A549 (cell line): Measurements from ENCODE around the gene ELL2. TPM values are rescaled to one million over a fixed set of nuclear protein-coding genes. Genes with fewer than 3 reads are reported as not detected.

Source experiments
- ATAC-seq, 2 experiments: fragments of 200-7000 bp in 1 of 2; fragments of >200 bp in 1 of 2; cut with Nextera tagmentation in 1 of 2; cut with Tn5 transposase in 1 of 2; 3 replicates each; pipeline versions ENCODE4 v1.8.0 to v1.9.1; 2018 to 2020; ENCODE audit warnings: mild to moderate bottlenecking in 1 of 2, moderate library complexity in 1 of 2
- CTCF ChIA-PET: fragments of 300-600 bp; sonication (Branson Sonifier 250); formaldehyde crosslinking; extraction: SDS; loops from one replicate; lab custom pipeline; 2021; ENCODE audit warnings: antibody characterized with exemption, inconsistent platforms; lab: Yijun Ruan, JAX
- POLR2A ChIA-PET: fragments of 350-600 bp; formaldehyde crosslinking; extraction: SDS; loops from one replicate; lab custom pipeline; 2021; ENCODE audit warnings: antibody characterized with exemption, inconsistent platforms; lab: Yijun Ruan, JAX
- DNase-seq, 2 experiments: peaks; one replicate each; pipeline versions ENCODE4 v3.0.0 to v3.0.0-alpha.2; 2011 to 2016; ENCODE audit warnings: low read depth in 1 of 2, low spot score in 1 of 2
- FAIRE-seq: peaks from 2 replicates; lab custom pipeline; 2011; peaks lifted over from hg19 to GRCh38; lab: Jason Lieb, UNC
- H3K27ac ChIP-seq, 2 experiments: fragments of >200 bp; sonication (Bioruptor Twin); formaldehyde crosslinking; 3 replicates each; pipeline ENCODE4 v1.5.1; 2016 to 2017
- H3K4me1 ChIP-seq: fragments of >200 bp; sonication (Bioruptor Twin); formaldehyde crosslinking; 3 replicates; pipeline ENCODE4 v1.6.1; 2016
- H3K4me2 ChIP-seq: fragments of >200 bp; sonication (Bioruptor Twin); formaldehyde crosslinking; 3 replicates; pipeline ENCODE4 v1.6.1; 2016
- H3K4me3 ChIP-seq: fragments of >200 bp; sonication (Bioruptor Twin); formaldehyde crosslinking; 3 replicates; pipeline ENCODE4 v1.5.1; 2016
- H3K9me3 ChIP-seq: fragments of >200 bp; sonication (Bioruptor Twin); formaldehyde crosslinking; 3 replicates; pipeline ENCODE4 v1.6.1; 2016
- CBX8 ChIP-seq: fragments of 200-600 bp; sonication (generic); IDR thresholded peaks from 2 replicates; pipeline ENCODE4 v1.6.1; 2016
- CHD2 ChIP-seq: fragments of 150-350 bp; IDR thresholded peaks from 2 replicates; pipeline ENCODE4 v1.6.1; 2014; ENCODE audit warnings: low read length; ENCODE audit not compliant: partially characterized antibody
- CHD4 ChIP-seq: fragments of 200-600 bp; sonication (generic); IDR thresholded peaks from 2 replicates; pipeline ENCODE4 v1.6.1; 2016; ENCODE audit warnings: antibody characterized with exemption, mild to moderate bottlenecking, borderline replicate concordance
- E2F6 ChIP-seq: IDR thresholded peaks from 2 replicates; pipeline ENCODE4 v1.6.1; 2012; ENCODE audit warnings: low read depth, borderline replicate concordance
- EHF ChIP-seq: fragments of 250-450 bp; sonication (Bioruptor Pico); IDR thresholded peaks from 2 replicates; pipeline ENCODE4 v1.5.0; 2020; ENCODE audit warnings: mild to moderate bottlenecking
- EHMT2 ChIP-seq: fragments of 200-600 bp; sonication (generic); IDR thresholded peaks from 2 replicates; pipeline ENCODE4 v1.6.1; 2016; ENCODE audit warnings: antibody characterized with exemption, low read depth, mild to moderate bottlenecking, moderate library complexity
- FOSB ChIP-seq: fragments of 250-450 bp; sonication (Bioruptor Pico); IDR thresholded peaks from 2 replicates; pipeline ENCODE4 v1.5.0; 2020; ENCODE audit warnings: mild to moderate bottlenecking, moderate library complexity
- HES2 ChIP-seq: fragments of >200 bp; sonication (Bioruptor Twin); formaldehyde crosslinking; IDR thresholded peaks from 2 replicates; pipeline ENCODE4 v1.6.1; 2016
- HOXA7 ChIP-seq: fragments of 250-450 bp; sonication (Bioruptor Pico); IDR thresholded peaks from 2 replicates; pipeline ENCODE4 v1.5.0; 2020; ENCODE audit warnings: mild to moderate bottlenecking, moderate library complexity
- JUNB ChIP-seq: fragments of >200 bp; sonication (Bioruptor Twin); formaldehyde crosslinking; IDR thresholded peaks from 2 replicates; pipeline ENCODE4 v1.6.1; 2016
- KDM5A ChIP-seq: fragments of 200-600 bp; sonication (generic); IDR thresholded peaks from 2 replicates; pipeline ENCODE4 v1.6.1; 2016; ENCODE audit warnings: antibody characterized with exemption, mild to moderate bottlenecking
- MAFK ChIP-seq: fragments of 450-650 bp; IDR thresholded peaks from 2 replicates; pipeline ENCODE4 v1.6.1; 2014; ENCODE audit not compliant: partially characterized antibody
- NFE2L2 ChIP-seq: fragments of 150-350 bp; conservative IDR thresholded peaks from 2 replicates; pipeline ENCODE4 v1.6.1; 2014; ENCODE audit warnings: low read length
- NPAS2 ChIP-seq: fragments of 250-450 bp; sonication (Bioruptor Pico); IDR thresholded peaks from 2 replicates; pipeline ENCODE4 v1.8.0; 2022; ENCODE audit warnings: mild to moderate bottlenecking, moderate library complexity, borderline replicate concordance
- PBX3 ChIP-seq: IDR thresholded peaks from 2 replicates; pipeline ENCODE4 v1.6.1; 2012
- PHF8 ChIP-seq: fragments of 200-600 bp; sonication (generic); IDR thresholded peaks from 2 replicates; pipeline ENCODE4 v1.6.1; 2016; ENCODE audit warnings: low read depth, mild to moderate bottlenecking, antibody characterized with exemption, moderate library complexity, borderline replicate concordance
- POLR2A ChIP-seq: IDR thresholded peaks from 2 replicates; pipeline ENCODE4 v1.6.1; 2012; ENCODE audit warnings: mild to moderate bottlenecking, low read length
- POLR2AphosphoS2 ChIP-seq: conservative IDR thresholded peaks from 2 replicates; pipeline ENCODE4 v1.6.1; 2012; ENCODE audit warnings: low read length, improper control_type of control experiment, inconsistent platforms
- RAD21 ChIP-seq, 2 experiments: fragments of >200 bp in 1 of 2; sonication (Bioruptor Twin) in 1 of 2; formaldehyde crosslinking in 1 of 2; IDR thresholded peaks in 1 of 2; conservative IDR thresholded peaks in 1 of 2; 2 replicates in 1 of 2; 3 replicates in 1 of 2; pipeline ENCODE4 v1.6.1; 2012 to 2018; ENCODE audit warnings: inconsistent platforms in 1 of 2
- RARB ChIP-seq: fragments of 250-450 bp; sonication (Bioruptor Pico); IDR thresholded peaks from 2 replicates; pipeline ENCODE4 v1.8.0; 2021; ENCODE audit warnings: mild to moderate bottlenecking, moderate library complexity
- REST ChIP-seq: fragments of 200-600 bp; sonication (generic); IDR thresholded peaks from 2 replicates; pipeline ENCODE4 v1.6.1; 2016; ENCODE audit warnings: antibody characterized with exemption, mild to moderate bottlenecking, moderate library complexity
- RFX5 ChIP-seq: fragments of 450-650 bp; IDR thresholded peaks from 2 replicates; pipeline ENCODE4 v1.7.1; 2014; ENCODE audit warnings: antibody characterized with exemption, mild to moderate bottlenecking, moderate library complexity
- RNF2 ChIP-seq: fragments of 200-600 bp; sonication (generic); IDR thresholded peaks from 2 replicates; pipeline ENCODE4 v1.6.1; 2016; ENCODE audit warnings: low read depth, mild to moderate bottlenecking, antibody characterized with exemption, moderate library complexity, borderline replicate concordance
- SREBF2 ChIP-seq: fragments of 450-650 bp; IDR thresholded peaks from 2 replicates; pipeline ENCODE4 v1.6.1; 2014; ENCODE audit warnings: mild to moderate bottlenecking, moderate library complexity
- TP53 ChIP-seq: fragments of 250-450 bp; sonication (Bioruptor Pico); IDR thresholded peaks from 2 replicates; pipeline ENCODE4 v1.5.0; 2021; ENCODE audit warnings: mild to moderate bottlenecking, moderate library complexity
- USF2 ChIP-seq: fragments of 450-650 bp; IDR thresholded peaks from 2 replicates; pipeline ENCODE4 v1.6.1; 2014; ENCODE audit warnings: antibody characterized with exemption
- ZC3H11A ChIP-seq: fragments of 450-650 bp; IDR thresholded peaks from 2 replicates; pipeline ENCODE4 v1.6.1; 2014; ENCODE audit warnings: antibody characterized with exemption, mild to moderate bottlenecking
- ZNF302 ChIP-seq: fragments of 250-450 bp; sonication (Bioruptor Pico); IDR thresholded peaks from 2 replicates; pipeline ENCODE4 v1.9.0; 2021; ENCODE audit warnings: inconsistent platforms, mild to moderate bottlenecking, moderate library complexity
- WGBS: methylation state at CpG from one replicate; pipeline ENCODE4 v1.1.6; 2017; ENCODE audit errors: missing lambda C conversion rate; 5-methylcytosine and 5-hydroxymethylcytosine counted together
- polyA plus RNA-seq, 4 experiments: library from polyadenylated mRNA; depleted of rRNA in 3 of 4; stranded (reverse); fragments of >200 nt; fragmentation: RNase III in 1 of 4; extraction: RNeasy Plus Mini Kit Qiagen cat#74134 plus additional on column Dnase treatment in 1 of 4; gene quantifications; 2 replicates in 3 of 4; 3 replicates in 1 of 4; pipeline ENCODE4 v1.2.3, GENCODE V29; 2011 to 2017

ELL2 gene
- polyA plus RNA-seq, 2 of the 4 experiments (the other 2 are of a cell fraction) = 11.8 to 24.2 TPM

GRCh38 chr5:95858661-95859595 lies 102.7 kb downstream of the ELL2 start (continued):
- TF ChIP-seq REST (no peak), EHMT2 (no peak)

GRCh38 chr5:95858023-95858461 lies 103.6 kb downstream of the ELL2 start:
- ChIA-PET CTCF (interaction anchor here (0.6 to 7.7 kb wide), 16 partner anchors 9 to 744 kb away, joined by 3 to 127 read pairs (median 4); no protein-coding TSS in a partner anchor), POLR2A (no interaction called here)
- Histone ChIP-seq H3K4me3 (no peak overlapping the region), H3K4me2 (peak overlapping the region; percentile 81), H3K27ac (peak overlapping the region; percentile 74 to 82), H3K9me3 (no peaks in the 10 kb centered on the region), H3K4me1 (peaks cover 51% of the 10 kb centered on the region)
- ATAC-seq (no peak), FAIRE-seq (no peak), DNase-seq (no peak)
- TF ChIP-seq FOSB (CRISPR knock-in tag) = no peak
- no peak for TF ChIP-seq NPAS2
- no peak for TF ChIP-seq EHF (CRISPR knock-in tag)
- no peak for TF ChIP-seq RFX5
- TF ChIP-seq HOXA7 = no peak
- TF ChIP-seq MAFK = no peak
- no peak for TF ChIP-seq POLR2A
- no peak for TF ChIP-seq CHD2
- TF ChIP-seq CBX8 = no peak
- no peak for TF ChIP-seq JUNB
- TF ChIP-seq ZNF302 = no peak
- TF ChIP-seq POLR2AphosphoS2 = no peak
- TF ChIP-seq RAD21 (conservative IDR thresholded peaks at IDR 0.05 in 1 of 2, IDR thresholded peaks at IDR 0.05 in 1 of 2) = no peak
- TF ChIP-seq KDM5A = no peak
- TF ChIP-seq CHD4 = no peak
- no peak for TF ChIP-seq TP53 (CRISPR knock-in tag)
- no peak for TF ChIP-seq RNF2
- no peak for TF ChIP-seq NFE2L2
- WGBS = 75% methylated on average over 8 of the region's 8 CpGs

- CTCF ChIA-PET = interaction anchor here (0.5 to 7.7 kb wide), 17 partner anchors 10 to 744 kb away, joined by 3 to 127 read pairs (median 4); no protein-coding TSS in a partner anchor
- TF ChIP-seq PHF8 (no peak), HES2 (no peak), RARB (CRISPR knock-in tag) (no peak), E2F6 (peak; percentile 63; the same call in 1 of the 2 replicates), PBX3 (no peak), ZC3H11A (no peak), SREBF2 (no peak), USF2 (no peak), FOSB (CRISPR knock-in tag) (no peak)
Measured at GRCh38 chr5:95857185-95857945, 104.3 kb downstream of the ELL2 start.

More at GRCh38 chr5:95857185-95857945, 104.3 kb downstream of the ELL2 start:
- no peak overlapping the region for H3K4me3 ChIP-seq
- DNase-seq (no peak), FAIRE-seq (no peak), ATAC-seq (no peak)
- 78% methylated on average over 12 of the region's 12 CpGs for WGBS
- peaks cover 44% of the 10 kb centered on the region for H3K4me1 ChIP-seq
- peak overlapping the region; percentile 74 to 82; a peak in 5 of 6 replicates for H3K27ac ChIP-seq
- no peak overlapping the region for H3K4me2 ChIP-seq
- POLR2A ChIA-PET = no interaction called here
- no peaks in the 10 kb centered on the region for H3K9me3 ChIP-seq
